HepG2 (cell line): ENCODE results near the gene SHISA4. TPM values are rescaled to one million over a fixed set of nuclear protein-coding genes. Genes with fewer than 3 reads are reported as not detected.

Source experiments
- BORCS8-MEF2B ChIP-seq: sonication (generic); formaldehyde crosslinking; IDR thresholded peaks from 2 replicates; pipeline ENCODE4 v1.8.0; 2022; ENCODE audit warnings: mild to moderate bottlenecking, missing genetic modification reagents
- HMGA1 ChIP-seq: sonication (generic); formaldehyde crosslinking; conservative IDR thresholded peaks from 2 replicates; pipeline ENCODE4 v1.4.0; 2020; ENCODE audit warnings: missing genetic modification reagents
- HNF4A ChIP-seq: sonication (generic); formaldehyde crosslinking; IDR thresholded peaks from 2 replicates; pipeline ENCODE4 v1.4.0; 2020; ENCODE audit warnings: missing genetic modification reagents
- KDM5B ChIP-seq: sonication (generic); formaldehyde crosslinking; IDR thresholded peaks from 2 replicates; pipeline ENCODE4 v1.4.0; 2020; ENCODE audit warnings: missing genetic modification reagents, mild to moderate bottlenecking, borderline replicate concordance
- KLF16 ChIP-seq, 2 experiments: sonication (generic) in 1 of 2; formaldehyde crosslinking in 1 of 2; IDR thresholded peaks; 2 replicates each; pipeline versions ENCODE4 v1.6.1 to v1.8.0; 2016 to 2023; ENCODE audit warnings: missing genetic modification reagents in 2 of 2, missing compliant biosample characterization in 1 of 2
- LCORL ChIP-seq, 2 experiments: fragments of 450-650 bp in 1 of 2; sonication (generic) in 1 of 2; formaldehyde crosslinking in 1 of 2; IDR thresholded peaks; 2 replicates each; pipeline versions ENCODE4 v1.5.0 to v1.6.1; 2017 to 2020; ENCODE audit warnings: antibody characterized with exemption in 1 of 2, missing genetic modification reagents in 1 of 2
- NR2C2 ChIP-seq: sonication (generic); formaldehyde crosslinking; IDR thresholded peaks from 2 replicates; pipeline ENCODE4 v1.4.0; 2020; ENCODE audit warnings: missing genetic modification reagents, mild to moderate bottlenecking, moderate library complexity, borderline replicate concordance
- POGK ChIP-seq: sonication (generic); formaldehyde crosslinking; conservative IDR thresholded peaks from 2 replicates; pipeline ENCODE4 v1.8.0; 2022; ENCODE audit warnings: mild to moderate bottlenecking, moderate library complexity, missing genetic modification reagents
- SAFB2 ChIP-seq: sonication (generic); formaldehyde crosslinking; IDR thresholded peaks from 2 replicates; pipeline ENCODE4 v1.5.1; 2020; ENCODE audit warnings: missing genetic modification reagents, low read depth, mild to moderate bottlenecking, borderline replicate concordance
- TBP ChIP-seq: sonication (generic); formaldehyde crosslinking; IDR thresholded peaks from 2 replicates; pipeline ENCODE4 v1.5.0; 2020; ENCODE audit warnings: missing genetic modification reagents
- U2AF2 ChIP-seq: fragments of 200-400 bp; formaldehyde crosslinking; IDR thresholded peaks from 2 replicates; pipeline ENCODE4 v1.6.1; 2017; ENCODE audit warnings: low read depth, mild to moderate bottlenecking, low read length
- ZBTB3 ChIP-seq: sonication (generic); formaldehyde crosslinking; IDR thresholded peaks from 2 replicates; pipeline ENCODE4 v1.4.0; 2020; ENCODE audit warnings: low read depth, mild to moderate bottlenecking, moderate library complexity, missing genetic modification reagents, borderline replicate concordance
- ZBTB33 ChIP-seq: sonication (generic); formaldehyde crosslinking; IDR thresholded peaks from 2 replicates; pipeline ENCODE4 v1.4.0; 2020; ENCODE audit warnings: missing genetic modification reagents
- ZFP36 ChIP-seq: fragments of 150-350 bp; IDR thresholded peaks from 2 replicates; pipeline ENCODE4 v1.6.1; 2018; ENCODE audit warnings: borderline replicate concordance, low read length, low read depth; ENCODE audit not compliant: partially characterized antibody
- ZNF207 ChIP-seq: fragments of 450-650 bp; IDR thresholded peaks from 2 replicates; pipeline ENCODE4 v1.6.1; 2016; ENCODE audit warnings: antibody characterized with exemption, borderline replicate concordance
- ZNF572 ChIP-seq: sonication (generic); formaldehyde crosslinking; IDR thresholded peaks from 2 replicates; pipeline ENCODE4 v1.5.1; 2020; ENCODE audit warnings: mild to moderate bottlenecking, missing genetic modification reagents
- ZNF790 ChIP-seq: sonication (generic); formaldehyde crosslinking; IDR thresholded peaks from 2 replicates; pipeline ENCODE4 v1.8.0; 2022; ENCODE audit warnings: missing genetic modification reagents, mild to moderate bottlenecking, borderline replicate concordance
- polyA plus RNA-seq, 8 experiments: library from polyadenylated mRNA; depleted of rRNA in 3 of 8; stranded (reverse) in 7 of 8; unstranded in 1 of 8; fragments of >200 nt; fragmentation: Illumina TruSeq in 4 of 8; extraction: Trizol in 4 of 8; gene quantifications; 2 replicates each; pipeline versions ENCODE4 v1.2.1 to v1.2.3, GENCODE V29; 2011 to 2016; ENCODE audit warnings: low read depth in 4 of 8, missing spikeins in 1 of 8, mixed read lengths in 1 of 8; ENCODE audit not compliant: insufficient read depth in 1 of 8
- total RNA-seq, 5 experiments: library from RNA; depleted of rRNA; stranded (reverse); fragments of >200 nt; fragmentation: Illumina TruSeq; extraction: Trizol; gene quantifications; 2 replicates each; pipeline ENCODE4 v1.2.3, GENCODE V29; 2016; ENCODE audit warnings: low read depth in 1 of 5
- TF ChIP-seq, protein P1 (sequence below): sonication (generic); formaldehyde crosslinking; IDR thresholded peaks from 2 replicates; pipeline ENCODE4 v1.4.0; 2020; ENCODE audit warnings: missing genetic modification reagents, low read depth, mild to moderate bottlenecking, borderline replicate concordance
- TF ChIP-seq, protein P2 (sequence below): sonication (generic); formaldehyde crosslinking; IDR thresholded peaks from 2 replicates; pipeline ENCODE4 v1.9.0; 2021; ENCODE audit warnings: missing genetic modification reagents, mild to moderate bottlenecking, borderline replicate concordance

The SHISA4 gene
- total and polyA plus RNA-seq, 2 of the 13 experiments (the other 11 are each of a cell fraction or from before 2014, with no cell fraction given) = 0.51 to 1.0 TPM

DNA sequence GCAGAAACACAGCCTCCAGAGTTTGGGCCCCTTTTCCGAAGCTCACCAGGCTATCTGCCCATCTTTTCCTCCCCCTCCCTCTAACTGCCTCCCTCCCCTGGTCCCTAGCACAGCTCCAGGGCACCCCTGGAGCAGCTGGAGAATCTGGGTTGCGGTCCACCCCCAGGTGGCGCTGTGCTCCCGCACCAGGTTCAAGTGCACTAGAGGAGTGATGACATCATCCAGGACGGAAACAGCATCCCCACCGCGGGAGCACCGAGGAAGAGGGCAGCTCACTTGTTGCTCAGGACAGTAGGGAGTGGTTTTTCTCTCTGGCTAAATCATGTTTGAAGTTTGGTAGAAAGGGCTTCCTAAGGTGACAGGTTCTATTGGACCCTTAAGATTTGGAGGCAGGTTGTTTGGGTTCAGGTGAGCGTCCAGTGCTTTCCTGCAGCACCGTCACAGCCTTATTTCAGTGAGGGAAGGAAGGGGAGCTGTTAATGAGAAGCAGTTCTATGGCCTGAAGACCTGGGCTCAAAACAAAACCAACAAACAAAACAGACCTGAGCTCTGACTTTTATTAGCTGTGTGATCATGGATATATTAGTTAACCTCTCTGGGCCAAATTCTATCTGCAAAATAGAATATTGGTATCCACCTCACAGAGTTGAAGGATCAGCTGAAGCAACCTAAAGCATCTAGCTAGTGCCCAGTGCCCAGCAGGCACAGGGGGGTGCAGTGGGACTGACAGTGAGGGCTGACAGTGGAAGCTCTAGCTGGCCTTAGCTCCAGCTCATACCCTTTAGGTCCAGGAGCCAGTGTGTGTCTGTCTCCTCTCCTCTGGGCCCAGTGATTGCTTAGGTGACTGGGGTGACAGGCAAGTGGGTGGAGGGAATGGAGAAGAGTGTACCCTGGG is 7.5 kb downstream of the SHISA4 start (continued):
- TF ChIP-seq KLF16 (CRISPR knock-in tag; IDR thresholded peaks at IDR 0.05) (0 out of 4 replicates have a peak, but pooled peaks of 1 of the 2 experiments have one; percentile 44), ZNF790 (CRISPR knock-in tag) (no peak), SAFB2 (CRISPR knock-in tag) (no peak), NR2C2 (CRISPR knock-in tag) (no peak), TBP (CRISPR knock-in tag) (no peak), LCORL (IDR thresholded peaks at IDR 0.05) (no peak), LCORL (CRISPR knock-in tag; IDR thresholded peaks at IDR 0.05) (0 out of 2 replicates have a peak, but pooled peaks have one; percentile 55), ZNF572 (CRISPR knock-in tag) (no peak), KDM5B (peak; percentile 51; the same call in 1 of the 2 replicates), ZNF207 (no peak), POGK (CRISPR knock-in tag) (peak; percentile 64; the same call in 1 of the 2 replicates), ZFP36 (no peak), HNF4A (CRISPR knock-in tag) (peak; percentile 17; the same call in 1 of the 2 replicates), BORCS8-MEF2B (CRISPR knock-in tag) (0 out of 2 replicates have a peak, but pooled peaks have one; percentile 48), HMGA1 (CRISPR knock-in tag) (no peak), ZBTB3 (CRISPR knock-in tag) (no peak), U2AF2 (no peak), ZBTB33 (CRISPR knock-in tag) (no peak)
- TF ChIP-seq, protein P1, sequence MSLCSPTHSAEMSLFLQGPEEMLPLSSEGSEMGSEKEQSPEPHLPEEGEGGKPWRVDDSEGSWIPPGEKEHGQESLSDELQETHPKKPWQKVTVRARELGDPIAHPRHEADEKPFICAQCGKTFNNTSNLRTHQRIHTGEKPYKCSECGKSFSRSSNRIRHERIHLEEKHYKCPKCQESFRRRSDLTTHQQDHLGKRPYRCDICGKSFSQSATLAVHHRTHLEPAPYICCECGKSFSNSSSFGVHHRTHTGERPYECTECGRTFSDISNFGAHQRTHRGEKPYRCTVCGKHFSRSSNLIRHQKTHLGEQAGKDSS (CRISPR knock-in tag) = 0 out of 2 replicates have a peak, but pooled peaks have one; percentile 40
- TF ChIP-seq, protein P2, sequence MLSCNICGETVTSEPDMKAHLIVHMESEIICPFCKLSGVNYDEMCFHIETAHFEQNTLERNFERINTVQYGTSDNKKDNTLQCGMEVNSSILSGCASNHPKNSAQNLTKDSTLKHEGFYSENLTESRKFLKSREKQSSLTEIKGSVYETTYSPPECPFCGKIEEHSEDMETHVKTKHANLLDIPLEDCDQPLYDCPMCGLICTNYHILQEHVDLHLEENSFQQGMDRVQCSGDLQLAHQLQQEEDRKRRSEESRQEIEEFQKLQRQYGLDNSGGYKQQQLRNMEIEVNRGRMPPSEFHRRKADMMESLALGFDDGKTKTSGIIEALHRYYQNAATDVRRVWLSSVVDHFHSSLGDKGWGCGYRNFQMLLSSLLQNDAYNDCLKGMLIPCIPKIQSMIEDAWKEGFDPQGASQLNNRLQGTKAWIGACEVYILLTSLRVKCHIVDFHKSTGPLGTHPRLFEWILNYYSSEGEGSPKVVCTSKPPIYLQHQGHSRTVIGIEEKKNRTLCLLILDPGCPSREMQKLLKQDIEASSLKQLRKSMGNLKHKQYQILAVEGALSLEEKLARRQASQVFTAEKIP (CRISPR knock-in tag) = no peak
